NCI-H526 (cell line): Measurements from ENCODE around the gene KDM4B.
A peak's percentile ranks its signal among the peaks of the same experiment; 100 is the strongest.
"Not testable (repeated sequence)": the region's sequence is repeated elsewhere in the genome, so short reads cannot be mapped to it uniquely, and the experiment has no call there.

Source experiments
- DNase-seq, 2 experiments: peaks; one replicate each; lab custom pipeline; 2025; lab: John Stamatoyannopoulos, UW

Gene KDM4B

DNA sequence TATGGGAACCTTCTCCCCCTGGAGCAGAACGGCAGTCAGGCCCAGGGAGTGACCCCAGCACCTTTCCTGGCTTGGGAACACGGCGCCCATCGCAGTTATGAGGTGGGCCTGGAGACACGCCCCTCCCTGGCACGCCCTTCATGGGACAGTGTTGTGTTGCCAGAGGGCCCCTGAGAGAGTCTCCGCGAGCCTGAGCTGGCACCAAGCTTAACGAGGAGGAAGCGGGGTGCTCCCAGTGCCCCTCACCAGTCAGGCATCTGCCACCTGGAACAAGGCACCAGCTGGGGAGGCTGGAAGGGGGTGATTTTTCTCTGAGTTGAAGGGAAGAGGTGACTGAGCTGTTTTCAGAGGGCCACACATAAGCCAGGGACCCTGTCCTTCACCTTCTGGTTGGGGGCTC, 180.6 kb downstream of the KDM4B start:
- DNase-seq, result no peak

DNA sequence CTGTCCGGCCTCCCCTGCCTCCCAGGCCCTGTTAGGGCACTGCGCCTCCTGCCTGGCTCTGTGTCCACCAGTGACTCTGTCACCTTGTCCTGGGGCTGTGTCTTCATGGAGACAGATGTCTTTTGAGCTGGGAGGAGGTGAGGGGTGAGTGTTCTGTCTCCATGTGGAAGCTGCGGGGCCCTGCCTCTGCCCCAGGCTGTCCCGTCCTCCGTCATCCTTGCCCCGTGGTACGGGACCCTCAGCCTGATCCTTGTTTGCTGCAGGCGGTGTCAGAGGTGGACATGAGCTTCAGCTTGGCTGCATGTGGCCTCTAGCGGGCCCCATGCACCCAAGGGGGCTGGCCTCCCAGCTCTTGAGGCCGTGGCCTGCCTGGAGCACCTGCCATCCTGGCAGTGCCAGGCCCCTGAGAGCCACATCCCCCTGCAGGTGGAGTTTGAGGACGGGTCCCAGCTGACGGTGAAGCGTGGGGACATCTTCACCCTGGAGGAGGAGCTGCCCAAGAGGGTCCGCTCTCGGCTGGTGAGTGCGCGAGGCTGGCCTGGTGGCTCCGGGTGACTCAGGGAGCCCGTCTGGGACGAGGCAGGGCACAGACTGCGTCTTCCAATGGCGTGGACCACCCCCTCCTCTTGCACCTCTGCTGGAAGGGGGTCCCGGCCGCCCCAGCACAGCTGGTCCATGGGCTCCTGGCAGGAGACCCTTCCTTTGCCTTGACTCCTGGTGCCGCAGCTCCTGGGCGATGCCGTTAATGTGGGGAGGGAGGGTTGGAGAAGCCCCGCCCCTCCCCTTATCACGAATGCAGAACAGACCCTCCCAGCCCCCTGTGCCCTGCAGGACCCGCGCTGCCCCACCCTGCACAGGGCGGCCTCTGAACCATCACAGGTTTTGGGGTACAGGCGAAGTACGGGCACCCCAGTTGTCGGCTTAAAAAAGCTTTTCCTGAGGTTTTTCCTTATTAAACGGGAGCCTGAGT, 181.3 kb downstream of the KDM4B start:
- no peak for DNase-seq

DNA sequence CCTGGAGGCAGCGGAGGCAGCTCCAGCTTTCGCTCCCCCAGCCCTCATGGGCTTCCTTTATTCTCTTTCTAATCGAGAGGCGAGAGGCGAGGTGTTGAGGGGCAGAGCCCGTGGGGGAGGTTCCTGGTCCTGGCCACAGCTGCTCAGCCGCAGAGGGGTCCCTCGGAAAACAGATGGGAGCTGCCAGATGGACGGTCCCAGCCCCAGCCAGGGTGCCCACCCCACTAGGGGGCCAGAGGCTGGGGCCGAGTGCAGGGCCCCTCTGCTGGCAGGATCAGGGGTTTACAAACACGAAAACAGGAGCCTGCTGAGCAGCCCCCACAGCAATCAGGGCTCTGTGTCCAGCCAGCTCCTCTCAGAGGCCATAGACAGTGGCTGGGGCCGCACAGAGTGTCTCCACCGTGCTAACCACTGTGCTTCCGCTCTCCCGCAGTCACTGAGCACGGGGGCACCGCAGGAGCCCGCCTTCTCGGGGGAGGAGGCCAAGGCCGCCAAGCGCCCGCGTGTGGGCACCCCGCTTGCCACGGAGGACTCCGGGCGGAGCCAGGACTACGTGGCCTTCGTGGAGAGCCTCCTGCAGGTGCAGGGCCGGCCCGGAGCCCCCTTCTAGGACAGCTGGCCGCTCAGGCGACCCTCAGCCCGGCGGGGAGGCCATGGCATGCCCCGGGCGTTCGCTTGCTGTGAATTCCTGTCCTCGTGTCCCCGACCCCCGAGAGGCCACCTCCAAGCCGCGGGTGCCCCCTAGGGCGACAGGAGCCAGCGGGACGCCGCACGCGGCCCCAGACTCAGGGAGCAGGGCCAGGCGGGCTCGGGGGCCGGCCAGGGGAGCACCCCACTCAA, 182.2 kb downstream of the KDM4B start:
- DNase-seq, result no peak

DNA sequence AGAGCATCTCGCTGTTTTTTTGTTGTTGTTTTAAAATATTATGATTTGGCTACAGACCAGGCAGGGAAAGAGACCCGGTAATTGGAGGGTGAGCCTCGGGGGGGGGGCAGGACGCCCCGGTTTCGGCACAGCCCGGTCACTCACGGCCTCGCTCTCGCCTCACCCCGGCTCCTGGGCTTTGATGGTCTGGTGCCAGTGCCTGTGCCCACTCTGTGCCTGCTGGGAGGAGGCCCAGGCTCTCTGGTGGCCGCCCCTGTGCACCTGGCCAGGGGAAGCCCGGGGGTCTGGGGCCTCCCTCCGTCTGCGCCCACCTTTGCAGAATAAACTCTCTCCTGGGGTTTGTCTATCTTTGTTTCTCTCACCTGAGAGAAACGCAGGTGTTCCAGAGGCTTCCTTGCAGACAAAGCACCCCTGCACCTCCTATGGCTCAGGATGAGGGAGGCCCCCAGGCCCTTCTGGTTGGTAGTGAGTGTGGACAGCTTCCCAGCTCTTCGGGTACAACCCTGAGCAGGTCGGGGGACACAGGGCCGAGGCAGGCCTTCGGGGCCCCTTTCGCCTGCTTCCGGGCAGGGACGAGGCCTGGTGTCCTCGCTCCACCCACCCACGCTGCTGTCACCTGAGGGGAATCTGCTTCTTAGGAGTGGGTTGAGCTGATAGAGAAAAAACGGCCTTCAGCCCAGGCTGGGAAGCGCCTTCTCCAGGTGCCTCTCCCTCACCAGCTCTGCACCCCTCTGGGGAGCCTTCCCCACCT, 183.3 kb downstream of the KDM4B start:
- DNase-seq, result no peak

DNA sequence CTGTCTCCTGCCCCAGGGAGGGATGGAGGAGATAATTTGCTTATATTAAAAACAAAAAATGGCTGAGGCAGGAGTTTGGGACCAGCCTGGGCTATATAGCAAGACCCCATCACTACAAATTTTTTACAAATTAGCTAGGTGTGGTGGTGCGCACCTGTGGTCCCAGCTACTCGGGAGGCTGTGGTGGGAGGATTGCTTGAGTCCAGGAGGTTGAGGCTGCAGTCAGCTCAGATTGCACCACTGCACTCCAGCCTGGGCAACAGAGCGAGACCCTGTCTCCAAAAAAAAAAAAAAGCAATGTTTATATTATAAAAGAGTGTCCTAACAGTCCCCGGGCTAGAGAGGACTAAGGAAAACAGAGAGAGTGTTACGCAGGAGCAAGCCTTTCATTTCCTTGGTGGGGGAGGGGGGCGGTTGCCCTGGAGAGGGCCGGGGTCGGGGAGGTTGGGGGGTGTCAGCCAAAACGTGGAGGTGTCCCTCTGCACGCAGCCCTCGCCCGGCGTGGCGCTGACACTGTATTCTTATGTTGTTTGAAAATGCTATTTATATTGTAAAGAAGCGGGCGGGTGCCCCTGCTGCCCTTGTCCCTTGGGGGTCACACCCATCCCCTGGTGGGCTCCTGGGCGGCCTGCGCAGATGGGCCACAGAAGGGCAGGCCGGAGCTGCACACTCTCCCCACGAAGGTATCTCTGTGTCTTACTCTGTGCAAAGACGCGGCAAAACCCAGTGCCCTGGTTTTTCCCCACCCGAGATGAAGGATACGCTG, 184.0 kb downstream of the KDM4B start:
- DNase-seq, result no peak

DNA sequence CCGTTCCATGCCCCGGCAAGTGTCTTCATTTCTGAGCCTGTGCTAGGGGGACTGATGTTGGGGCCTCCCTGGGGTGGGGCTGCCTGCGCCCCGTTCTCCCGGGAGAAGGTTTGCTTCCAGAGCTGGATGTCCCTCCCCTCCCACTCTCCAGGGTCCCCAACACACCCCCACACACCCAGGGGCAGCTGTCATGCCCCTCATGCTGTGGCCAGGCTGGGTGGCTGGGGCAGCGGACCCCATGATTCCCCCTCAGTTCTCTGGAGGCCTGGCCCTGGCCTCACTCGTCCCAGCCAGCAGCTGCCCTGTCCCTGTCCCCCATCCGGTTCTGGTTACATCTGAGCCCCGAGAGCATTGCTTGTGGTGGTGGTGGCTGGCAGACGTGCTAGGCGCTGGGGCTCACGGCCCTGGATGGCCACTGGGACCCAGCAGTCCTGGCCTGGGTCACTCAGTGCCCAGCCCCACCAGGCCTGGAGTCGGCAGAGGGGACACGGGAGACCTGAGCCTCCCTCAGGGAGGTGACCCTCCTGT, 184.8 kb downstream of the KDM4B start:
- no peak for DNase-seq

DNA sequence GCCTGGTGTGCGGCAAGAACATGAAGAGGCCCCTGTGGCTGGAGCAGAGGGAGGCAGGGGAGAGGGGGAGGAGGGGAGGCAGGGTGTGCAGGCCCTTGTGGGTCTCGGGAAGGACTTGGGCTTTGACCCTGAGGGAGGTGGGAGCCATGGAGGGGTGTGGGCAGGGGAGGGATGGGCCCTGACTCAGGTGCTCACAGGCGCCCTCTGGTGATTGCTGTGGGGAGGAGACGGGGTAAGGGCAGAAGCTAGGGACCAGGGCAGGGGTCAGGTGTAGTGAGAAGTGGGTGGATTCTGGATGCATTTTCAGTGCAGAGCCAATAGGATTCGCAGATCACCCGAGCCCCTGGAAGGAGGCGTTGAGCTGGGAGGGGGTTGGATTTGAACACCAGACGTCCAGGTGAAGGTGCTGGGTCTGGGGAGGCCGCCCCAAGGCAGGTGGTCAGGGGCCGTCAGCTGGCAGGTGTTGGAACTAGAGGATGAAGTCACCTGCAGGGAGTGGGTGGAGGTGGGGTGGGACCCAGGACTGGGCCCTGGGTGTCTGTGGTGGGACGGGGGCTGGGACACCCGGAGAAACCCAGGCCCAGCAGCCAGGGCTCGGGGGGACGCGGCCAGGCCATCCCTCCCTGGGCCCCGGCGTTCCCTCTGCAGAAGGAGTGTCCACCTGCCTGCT, 185.4 kb downstream of the KDM4B start:
- peak in 1 of 2 experiments; percentile 18 for DNase-seq

DNA sequence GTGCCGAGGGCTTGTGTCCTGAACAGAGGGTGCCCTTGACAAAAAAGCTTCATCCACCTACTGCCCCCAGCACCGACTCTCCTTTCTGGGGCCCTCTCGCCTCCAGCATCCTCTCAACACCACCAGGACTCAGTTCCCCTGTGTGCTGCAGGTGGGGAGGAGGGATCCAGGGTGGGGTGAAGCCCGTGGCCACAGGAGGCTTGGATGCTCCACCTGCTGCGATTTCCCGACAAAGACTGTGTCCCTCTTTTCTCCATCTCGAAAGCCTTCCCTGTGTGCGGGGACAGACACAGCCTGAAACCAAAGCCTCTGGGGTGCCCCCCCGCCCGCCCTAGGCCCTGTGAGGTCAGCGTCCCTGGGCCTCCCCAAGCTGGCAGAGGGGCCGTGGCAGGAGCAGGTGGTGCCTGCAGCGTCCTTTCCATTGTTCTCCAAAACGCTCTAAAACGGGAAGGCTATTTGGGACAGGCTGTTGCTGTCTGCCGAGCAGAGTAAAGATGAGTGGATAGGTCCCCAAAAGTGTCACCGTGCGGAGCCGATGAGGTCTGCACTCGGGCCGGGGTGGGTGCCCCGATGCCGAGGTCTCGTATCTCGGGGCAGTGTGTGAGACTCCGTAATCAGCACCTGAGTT, 186.0 kb downstream of the KDM4B start:
- no peak for DNase-seq

DNA sequence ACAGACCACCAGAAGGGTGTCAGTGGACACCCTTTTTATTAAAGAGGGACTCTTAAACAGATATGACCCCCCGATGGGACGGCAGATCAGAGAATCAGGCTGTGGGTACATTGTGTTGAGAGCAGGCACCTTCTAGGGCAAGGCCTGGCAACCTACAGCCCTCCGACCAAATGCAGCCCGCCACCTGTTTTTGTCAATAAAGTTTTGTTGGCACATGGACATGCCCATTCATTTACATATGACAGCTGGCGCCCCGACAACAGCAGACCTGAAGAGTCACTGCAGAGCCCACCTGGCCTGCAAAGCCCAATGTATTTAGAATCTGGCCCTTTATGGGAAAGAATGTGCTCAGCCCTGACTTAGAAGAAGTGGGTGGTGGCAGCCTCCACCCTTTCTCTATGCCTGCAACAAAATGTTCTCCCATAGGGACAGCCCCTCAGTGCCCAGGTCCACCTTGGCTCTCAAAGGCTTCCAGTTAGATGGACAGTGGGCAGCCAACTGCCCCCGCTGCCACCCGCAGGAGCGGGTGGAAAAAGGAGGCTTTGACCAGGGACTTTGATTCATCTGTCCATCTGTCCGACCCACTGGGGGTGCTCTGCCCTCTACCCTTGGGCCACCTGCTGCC, 186.8 kb downstream of the KDM4B start:
- no peak for DNase-seq

DNA sequence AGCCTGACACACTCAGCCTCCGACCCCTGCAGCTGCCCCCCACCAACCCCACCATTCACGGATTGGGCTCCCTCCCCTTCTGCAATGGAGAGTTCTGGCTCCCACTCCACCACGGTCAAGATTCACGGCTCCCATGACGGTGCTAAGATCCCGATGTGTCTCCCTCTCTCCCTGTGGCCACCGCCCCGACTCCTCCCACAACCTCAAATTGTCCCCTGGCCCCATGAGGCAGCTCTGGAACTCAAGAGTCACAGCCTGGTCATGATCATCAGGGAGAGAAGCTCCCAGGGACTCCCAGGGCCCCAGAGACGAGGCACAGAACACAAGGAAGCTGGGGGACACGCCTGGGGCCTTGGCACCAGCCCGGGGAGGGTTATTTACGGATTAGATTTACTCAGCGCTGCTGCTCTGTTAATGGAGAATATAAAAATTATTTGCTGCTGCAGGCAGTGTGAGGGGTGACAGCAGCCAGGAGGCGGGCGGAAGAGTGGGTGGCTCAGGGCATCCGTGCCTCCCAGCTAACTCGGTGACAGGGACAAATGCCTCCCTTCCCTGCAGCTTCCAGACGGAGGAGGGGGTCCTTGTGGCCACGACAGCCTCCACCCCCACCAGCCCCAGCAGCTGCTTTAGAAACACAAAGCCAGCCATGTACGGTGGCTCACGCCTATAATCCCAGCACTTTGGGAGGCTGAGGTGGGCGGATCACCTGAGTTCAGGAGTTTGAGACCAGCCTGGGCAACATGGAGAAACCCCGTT, 187.5 kb downstream of the KDM4B start:
- DNase-seq, result no peak

DNA sequence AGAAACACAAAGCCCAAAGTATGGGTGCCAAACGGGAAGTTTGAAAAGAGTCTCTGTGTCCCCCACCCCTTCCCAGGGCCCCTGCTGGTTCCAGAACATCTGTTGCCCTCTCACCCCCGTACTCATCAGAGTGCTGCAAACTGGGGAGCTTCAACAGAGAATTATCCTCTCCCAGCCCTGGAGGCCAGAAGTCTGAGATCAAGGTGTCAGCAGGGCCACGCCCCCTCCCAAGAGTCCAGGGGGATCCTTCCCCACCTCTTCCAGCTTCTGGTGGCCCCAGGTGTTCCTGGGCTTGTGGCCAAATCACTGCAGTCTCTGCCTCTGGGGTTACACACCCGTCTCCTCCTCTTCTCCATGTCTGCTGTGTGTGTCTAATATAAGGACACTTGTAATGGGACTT, 188.3 kb downstream of the KDM4B start:
- DNase-seq, result no peak

DNA sequence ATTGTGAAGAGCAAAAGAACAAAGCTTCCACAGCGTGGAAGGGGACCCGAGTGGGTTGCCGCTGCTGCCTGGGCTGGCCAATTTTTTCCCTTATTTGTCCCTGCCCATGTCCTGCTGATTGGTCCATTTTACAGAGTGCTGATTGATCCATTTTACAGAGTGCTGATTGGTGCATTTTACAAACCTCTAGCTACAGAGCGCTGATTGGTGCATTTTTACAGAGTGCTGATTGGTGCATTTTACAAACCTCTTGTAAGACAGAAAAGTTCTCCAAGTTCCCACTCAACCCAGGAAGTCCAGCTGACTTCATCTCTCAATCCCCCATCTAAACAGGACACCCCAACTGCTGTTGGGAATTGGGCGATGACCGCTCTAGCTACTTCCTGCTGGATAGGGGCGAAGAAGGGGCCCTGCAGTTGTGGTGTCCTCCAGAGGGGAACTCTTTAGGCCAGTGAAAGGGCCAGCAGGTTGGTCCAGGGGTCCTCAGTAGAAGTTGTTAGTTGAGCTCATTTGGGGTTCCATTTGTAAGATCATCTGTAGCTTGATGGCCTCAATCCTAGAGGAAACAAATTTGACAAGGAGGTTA, 189.7 kb downstream of the KDM4B start:
- DNase-seq, result not testable (repeated sequence)

DNA sequence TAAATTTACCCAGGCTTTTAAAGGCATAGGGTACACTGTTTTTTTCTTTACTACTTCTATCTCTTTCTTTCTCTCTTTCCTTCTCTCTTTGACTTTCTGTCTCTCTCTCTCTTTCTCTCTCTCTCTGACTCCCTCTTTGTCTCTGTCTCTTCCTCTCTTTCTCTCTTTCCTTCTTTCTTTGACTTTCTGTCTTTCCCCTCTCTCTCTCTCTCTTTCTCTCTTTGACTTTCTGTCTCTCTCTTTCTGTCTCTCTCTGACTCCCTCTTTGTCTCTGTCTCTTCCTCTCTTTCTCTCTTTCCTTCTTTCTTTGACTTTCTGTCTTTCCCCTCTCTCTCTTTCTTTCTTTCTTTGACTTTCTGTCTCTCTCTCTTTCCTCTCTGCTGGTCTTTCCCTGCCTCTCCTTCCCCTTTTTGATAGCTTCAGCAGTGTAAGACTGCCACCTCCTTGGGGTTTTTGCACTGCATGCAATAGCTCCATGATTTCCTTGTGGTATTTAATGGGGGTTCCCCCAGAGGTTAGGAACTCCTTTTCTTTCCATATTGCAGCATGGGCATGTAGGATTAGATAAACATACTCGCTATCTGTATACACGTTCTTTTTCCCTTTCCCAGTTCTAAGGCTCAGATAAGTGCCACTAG, 191.4 kb downstream of the KDM4B start:
- DNase-seq, result not testable (repeated sequence)

DNA sequence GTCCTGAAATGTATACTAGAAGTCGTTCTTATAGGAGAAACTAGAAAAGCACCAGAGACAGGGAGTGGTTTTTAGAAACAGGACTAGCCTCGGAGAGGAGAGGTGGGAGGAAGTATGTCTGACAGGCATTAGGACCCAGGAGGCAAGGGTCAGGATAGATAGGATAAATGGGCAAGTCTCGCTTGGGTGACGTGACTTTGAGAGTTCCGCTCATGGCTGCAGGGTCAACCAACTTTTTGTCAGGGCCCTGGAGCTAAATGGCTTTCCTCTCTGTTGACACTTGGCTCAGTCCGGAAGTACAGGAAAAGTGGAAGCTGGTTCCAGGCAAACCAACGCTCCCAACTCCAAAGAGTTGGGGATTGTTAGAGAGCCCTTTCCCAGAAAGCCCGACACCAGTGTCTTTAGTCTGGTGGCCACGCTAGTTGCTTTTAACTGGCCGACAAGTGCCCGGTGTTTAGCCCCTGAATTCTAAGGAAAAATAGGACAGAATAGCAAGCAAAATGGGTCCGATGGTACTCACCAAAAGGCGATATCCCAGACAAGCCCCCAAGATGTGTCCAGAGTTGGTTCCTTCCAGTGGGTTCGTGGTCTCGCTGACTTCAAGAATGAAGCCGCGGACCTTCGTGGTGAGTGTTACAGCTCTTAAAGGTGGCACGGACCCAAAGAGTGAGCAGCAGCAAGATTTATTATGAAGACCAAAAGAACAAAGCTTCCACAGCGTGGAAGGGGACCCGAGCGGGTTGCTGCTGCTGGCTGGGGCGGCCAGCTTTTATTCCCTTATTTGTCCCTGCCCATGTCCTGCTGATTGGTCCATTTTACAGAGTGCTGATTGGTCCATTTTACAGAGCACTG, 196.2 kb downstream of the KDM4B start:
- not testable (repeated sequence) for DNase-seq

DNA sequence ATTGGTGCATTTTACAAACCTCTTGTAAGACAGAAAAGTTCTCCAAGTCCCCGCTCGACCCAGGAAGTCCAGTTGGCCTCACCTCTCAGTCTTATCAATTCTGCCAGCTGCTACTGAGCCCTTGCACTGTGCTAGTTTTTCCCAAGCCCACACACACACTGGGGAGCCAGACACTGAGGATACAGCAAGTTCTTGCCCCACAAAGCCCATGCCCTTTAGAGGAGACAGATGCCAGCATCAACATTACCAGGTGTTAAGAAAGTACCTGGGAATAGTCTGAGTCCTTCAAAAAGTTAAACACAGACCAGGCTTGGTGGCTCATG, 196.7 kb downstream of the KDM4B start:
- DNase-seq, result no peak

DNA sequence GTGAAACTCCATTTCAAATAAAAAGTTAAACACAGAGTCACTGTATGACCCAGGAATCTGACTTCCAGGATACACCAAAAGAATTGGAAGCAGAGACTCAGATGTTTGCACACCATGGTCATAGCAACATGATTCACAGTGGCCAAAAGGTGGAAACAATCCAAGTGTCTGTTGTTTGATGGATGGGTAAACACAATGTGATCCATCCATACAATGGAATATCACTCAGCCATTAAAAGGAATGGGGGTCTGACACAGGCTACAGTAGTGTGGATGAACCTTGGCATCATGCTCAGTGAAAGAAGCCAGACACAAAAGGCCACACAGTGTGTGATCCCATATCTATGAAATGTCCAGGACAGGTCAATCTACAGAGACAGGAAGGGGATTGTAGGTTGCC, 197.3 kb downstream of the KDM4B start:
- DNase-seq, result no peak

DNA sequence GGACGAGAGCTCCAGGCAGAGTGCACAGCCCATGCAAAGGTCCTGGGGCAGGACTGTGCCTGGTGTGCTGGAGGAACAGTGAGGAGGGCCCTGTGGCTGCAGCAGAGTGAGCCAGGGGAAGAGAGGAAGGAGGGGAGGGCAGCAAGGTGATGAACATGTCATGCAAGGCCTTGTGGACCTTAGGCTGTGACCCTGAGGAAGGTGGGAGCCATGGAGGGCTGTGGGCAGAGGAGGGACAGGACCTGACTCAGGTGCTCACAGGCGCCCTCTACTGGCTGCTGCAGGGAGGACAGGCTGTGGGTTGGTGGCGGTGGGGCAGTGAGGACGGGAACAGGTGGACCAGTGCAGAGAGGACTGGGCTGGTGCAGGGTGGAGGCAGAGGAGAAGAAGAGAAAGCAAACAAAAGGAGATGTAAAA, 201.4 kb downstream of the KDM4B start:
- DNase-seq, result peak in 1 of 2 experiments; percentile 15
